ENCODE measurements around the gene CNGB1. TPM values are rescaled to one million over a fixed set of nuclear protein-coding genes. Genes with fewer than 3 reads are reported as not detected.

The CNGB1 gene
- total and polyA plus RNA-seq, 2 of the 13 experiments (the other 11 are each of a cell fraction or from before 2014, with no cell fraction given): 0.02 to 0.15 TPM

DNA sequence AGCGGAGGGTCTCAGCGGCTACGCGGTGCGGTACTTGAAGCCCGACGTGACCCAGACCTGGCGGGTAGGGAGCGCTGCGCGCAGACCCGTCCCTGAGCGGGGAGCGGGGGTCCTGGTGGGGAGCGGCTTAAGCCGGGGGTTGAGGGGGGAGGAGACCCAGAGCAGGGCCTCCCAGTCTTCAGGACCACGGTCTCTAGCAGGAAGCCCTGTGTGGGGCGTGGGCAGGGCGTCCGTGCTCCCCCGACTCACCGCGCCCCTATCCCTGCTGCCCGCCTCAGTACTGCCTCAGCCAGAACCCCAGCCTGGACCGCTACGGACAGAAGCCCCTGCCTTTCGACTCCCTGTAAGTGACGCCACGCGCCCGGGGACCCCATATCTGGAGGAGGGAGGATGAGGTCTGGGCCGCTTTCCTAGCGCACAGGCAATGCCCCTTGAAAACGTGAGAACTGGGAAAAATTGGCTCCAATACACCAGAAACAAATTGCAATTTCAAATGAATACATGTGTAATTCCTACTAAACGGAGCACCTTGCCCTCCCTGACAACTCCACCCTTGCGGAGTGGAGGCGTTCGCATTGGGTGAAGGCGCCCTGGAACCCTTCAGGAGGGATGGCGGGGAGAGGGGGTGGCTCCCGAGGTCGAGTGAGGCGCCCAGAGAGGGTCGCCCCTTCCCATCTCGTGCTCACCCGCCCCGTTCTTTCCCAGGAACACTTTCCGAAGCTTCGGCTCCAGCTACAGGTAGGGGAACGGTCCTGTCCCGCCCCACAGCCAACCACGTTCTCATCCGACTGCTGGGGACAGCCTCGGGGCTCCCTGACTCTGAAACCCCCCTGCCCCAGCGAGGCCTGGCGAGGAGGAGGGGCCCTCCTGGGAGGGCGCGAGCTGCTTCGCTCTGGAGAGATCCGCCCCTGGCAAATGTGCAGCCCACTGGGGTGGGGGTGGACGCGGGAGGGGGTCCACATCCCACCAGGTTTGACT lies 14.6 kb upstream of the CNGB1 start:
- CTCF ChIA-PET (ENCODE audit: low intra/inter-chr PET ratio, low total read pairs): no interaction called here
- POLR2A ChIA-PET: no interaction called here
- no peak overlapping the region for H3K27ac ChIP-seq (ENCODE audit: extremely low read length, insufficient read depth, low read length)
- ATAC-seq (peak; percentile 51), FAIRE-seq (no peak), DNase-seq (ENCODE audit: low spot score) (no peak)
- H3K4me3 ChIP-seq (replicated peaks in 1 of 3; ENCODE audit: insufficient read depth in 1 of 3, low read depth in 2 of 3, low read length in 3 of 3): peak overlapping the region; percentile 33 to 51 (median 34); a peak in 4 of 6 replicates
- 26% methylated on average over 41 of the region's 62 CpGs for WGBS (ENCODE audit: low lambda C conversion rate)
- in situ Hi-C loops (cut with HindIII; ENCODE audit: extremely low pct_ligation_motif_present, low pct_unique_long_range_greater_than_20kb): no loop called here
- H3K4me2 ChIP-seq (ENCODE audit: low read depth, low read length): peak overlapping the region; percentile 58
- H4K20me1 ChIP-seq (ENCODE audit: insufficient read depth, low read length): no peaks in the 10 kb centered on the region
- intact Hi-C loops (cut with micrococcal nuclease; ENCODE audit: unreplicated experiment): no loop called here
- BruUV-seq (replicated peaks): no TSS peak
- H3K79me2 ChIP-seq (ENCODE audit: insufficient read depth, low read length): no peaks in the 10 kb centered on the region
- H3K9ac ChIP-seq (ENCODE audit: insufficient read depth, low read depth, low read length): no peak overlapping the region
- no peaks in the 10 kb centered on the region for H3K36me3 ChIP-seq (replicated peaks in 1 of 2; ENCODE audit: control insufficient read depth in 1 of 2, insufficient read depth in 2 of 2, low read length in 2 of 2)
- H3K27me3 ChIP-seq (ENCODE audit: control insufficient read depth in 1 of 2, insufficient read depth in 2 of 2, low read length in 2 of 2): peaks cover 3 to 41% of the 10 kb centered on the region in 2 experiments; a peak in 3 of 5 replicates
- no peak overlapping the region for H2AFZ ChIP-seq (ENCODE audit: low read length)
- H3K4me1 ChIP-seq (ENCODE audit: insufficient read depth, low read length): peaks cover 25% of the 10 kb centered on the region
- H3K9me3 ChIP-seq (ENCODE audit: low read length): no peaks in the 10 kb centered on the region
- TF ChIP-seq, protein P1, sequence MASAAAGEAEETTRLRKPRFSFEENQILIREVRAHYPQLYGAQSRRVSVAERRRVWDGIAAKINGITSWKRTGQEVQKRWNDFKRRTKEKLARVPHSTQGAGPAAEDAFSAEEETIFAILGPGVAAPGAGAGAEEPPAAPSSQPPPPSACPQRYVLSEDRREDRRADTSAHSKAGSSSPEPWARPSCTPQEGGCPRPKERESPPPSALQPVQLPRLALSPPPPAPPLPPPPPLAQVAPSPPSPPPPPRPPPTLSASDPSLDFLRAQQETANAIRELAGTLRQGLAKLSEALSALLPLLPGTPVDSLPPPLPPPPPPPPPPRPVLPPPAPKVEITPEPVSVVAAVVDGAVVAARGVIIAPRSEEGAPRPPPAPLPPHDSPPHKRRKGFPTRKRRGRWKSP (CRISPR knock-in tag; IDR thresholded peaks at IDR 0.05): 0 out of 2 replicates have a peak, but pooled peaks have one; percentile 10
- TF ChIP-seq, protein P2, sequence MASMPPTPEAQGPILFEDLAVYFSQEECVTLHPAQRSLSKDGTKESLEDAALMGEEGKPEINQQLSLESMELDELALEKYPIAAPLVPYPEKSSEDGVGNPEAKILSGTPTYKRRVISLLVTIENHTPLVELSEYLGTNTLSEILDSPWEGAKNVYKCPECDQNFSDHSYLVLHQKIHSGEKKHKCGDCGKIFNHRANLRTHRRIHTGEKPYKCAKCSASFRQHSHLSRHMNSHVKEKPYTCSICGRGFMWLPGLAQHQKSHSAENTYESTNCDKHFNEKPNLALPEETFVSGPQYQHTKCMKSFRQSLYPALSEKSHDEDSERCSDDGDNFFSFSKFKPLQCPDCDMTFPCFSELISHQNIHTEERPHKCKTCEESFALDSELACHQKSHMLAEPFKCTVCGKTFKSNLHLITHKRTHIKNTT (CRISPR knock-in tag; IDR thresholded peaks at IDR 0.05): no peak
- TF ChIP-seq ARNTL (CRISPR knock-in tag; IDR thresholded peaks at IDR 0.05): no peak
- TF ChIP-seq, protein P3, sequence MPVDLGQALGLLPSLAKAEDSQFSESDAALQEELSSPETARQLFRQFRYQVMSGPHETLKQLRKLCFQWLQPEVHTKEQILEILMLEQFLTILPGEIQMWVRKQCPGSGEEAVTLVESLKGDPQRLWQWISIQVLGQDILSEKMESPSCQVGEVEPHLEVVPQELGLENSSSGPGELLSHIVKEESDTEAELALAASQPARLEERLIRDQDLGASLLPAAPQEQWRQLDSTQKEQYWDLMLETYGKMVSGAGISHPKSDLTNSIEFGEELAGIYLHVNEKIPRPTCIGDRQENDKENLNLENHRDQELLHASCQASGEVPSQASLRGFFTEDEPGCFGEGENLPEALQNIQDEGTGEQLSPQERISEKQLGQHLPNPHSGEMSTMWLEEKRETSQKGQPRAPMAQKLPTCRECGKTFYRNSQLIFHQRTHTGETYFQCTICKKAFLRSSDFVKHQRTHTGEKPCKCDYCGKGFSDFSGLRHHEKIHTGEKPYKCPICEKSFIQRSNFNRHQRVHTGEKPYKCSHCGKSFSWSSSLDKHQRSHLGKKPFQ (CRISPR knock-in tag; IDR thresholded peaks at IDR 0.05; ENCODE audit: insufficient replicate concordance): no peak
- no peak for TF ChIP-seq ZFYVE20 (CRISPR knock-in tag; IDR thresholded peaks at IDR 0.05; ENCODE audit: borderline replicate concordance, low read depth)
- TF ChIP-seq, protein P4, sequence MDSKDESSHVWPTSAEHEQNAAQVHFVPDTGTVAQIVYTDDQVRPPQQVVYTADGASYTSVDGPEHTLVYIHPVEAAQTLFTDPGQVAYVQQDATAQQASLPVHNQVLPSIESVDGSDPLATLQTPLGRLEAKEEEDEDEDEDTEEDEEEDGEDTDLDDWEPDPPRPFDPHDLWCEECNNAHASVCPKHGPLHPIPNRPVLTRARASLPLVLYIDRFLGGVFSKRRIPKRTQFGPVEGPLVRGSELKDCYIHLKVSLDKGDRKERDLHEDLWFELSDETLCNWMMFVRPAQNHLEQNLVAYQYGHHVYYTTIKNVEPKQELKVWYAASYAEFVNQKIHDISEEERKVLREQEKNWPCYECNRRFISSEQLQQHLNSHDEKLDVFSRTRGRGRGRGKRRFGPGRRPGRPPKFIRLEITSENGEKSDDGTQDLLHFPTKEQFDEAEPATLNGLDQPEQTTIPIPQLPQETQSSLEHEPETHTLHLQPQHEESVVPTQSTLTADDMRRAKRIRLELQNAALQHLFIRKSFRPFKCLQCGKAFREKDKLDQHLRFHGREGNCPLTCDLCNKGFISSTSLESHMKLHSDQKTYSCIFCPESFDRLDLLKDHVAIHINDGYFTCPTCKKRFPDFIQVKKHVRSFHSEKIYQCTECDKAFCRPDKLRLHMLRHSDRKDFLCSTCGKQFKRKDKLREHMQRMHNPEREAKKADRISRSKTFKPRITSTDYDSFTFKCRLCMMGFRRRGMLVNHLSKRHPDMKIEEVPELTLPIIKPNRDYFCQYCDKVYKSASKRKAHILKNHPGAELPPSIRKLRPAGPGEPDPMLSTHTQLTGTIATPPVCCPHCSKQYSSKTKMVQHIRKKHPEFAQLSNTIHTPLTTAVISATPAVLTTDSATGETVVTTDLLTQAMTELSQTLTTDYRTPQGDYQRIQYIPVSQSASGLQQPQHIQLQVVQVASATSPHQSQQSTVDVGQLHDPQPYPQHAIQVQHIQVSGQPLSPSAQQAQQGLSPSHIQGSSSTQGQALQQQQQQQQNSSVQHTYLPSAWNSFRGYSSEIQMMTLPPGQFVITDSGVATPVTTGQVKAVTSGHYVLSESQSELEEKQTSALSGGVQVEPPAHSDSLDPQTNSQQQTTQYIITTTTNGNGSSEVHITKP (CRISPR knock-in tag; IDR thresholded peaks at IDR 0.05; ENCODE audit: low read depth): no peak
- no peak for TF ChIP-seq SRF (IDR thresholded peaks at IDR 0.05; ENCODE audit: low read depth, low read length)
- TF ChIP-seq, protein P5, sequence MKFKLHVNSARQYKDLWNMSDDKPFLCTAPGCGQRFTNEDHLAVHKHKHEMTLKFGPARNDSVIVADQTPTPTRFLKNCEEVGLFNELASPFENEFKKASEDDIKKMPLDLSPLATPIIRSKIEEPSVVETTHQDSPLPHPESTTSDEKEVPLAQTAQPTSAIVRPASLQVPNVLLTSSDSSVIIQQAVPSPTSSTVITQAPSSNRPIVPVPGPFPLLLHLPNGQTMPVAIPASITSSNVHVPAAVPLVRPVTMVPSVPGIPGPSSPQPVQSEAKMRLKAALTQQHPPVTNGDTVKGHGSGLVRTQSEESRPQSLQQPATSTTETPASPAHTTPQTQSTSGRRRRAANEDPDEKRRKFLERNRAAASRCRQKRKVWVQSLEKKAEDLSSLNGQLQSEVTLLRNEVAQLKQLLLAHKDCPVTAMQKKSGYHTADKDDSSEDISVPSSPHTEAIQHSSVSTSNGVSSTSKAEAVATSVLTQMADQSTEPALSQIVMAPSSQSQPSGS (CRISPR knock-in tag; IDR thresholded peaks at IDR 0.05): no peak

All from HepG2 (cell line).